ENCODE results near the gene APOC1. TPM values are rescaled to one million over a fixed set of nuclear protein-coding genes. Genes with fewer than 3 reads are reported as not detected.
A peak's percentile ranks its signal among the peaks of the same experiment; 100 is the strongest.

The APOC1 gene
- total RNA-seq, 1 donor from 2014 or later: 0.79 TPM

- TF ChIP-seq, protein P1, sequence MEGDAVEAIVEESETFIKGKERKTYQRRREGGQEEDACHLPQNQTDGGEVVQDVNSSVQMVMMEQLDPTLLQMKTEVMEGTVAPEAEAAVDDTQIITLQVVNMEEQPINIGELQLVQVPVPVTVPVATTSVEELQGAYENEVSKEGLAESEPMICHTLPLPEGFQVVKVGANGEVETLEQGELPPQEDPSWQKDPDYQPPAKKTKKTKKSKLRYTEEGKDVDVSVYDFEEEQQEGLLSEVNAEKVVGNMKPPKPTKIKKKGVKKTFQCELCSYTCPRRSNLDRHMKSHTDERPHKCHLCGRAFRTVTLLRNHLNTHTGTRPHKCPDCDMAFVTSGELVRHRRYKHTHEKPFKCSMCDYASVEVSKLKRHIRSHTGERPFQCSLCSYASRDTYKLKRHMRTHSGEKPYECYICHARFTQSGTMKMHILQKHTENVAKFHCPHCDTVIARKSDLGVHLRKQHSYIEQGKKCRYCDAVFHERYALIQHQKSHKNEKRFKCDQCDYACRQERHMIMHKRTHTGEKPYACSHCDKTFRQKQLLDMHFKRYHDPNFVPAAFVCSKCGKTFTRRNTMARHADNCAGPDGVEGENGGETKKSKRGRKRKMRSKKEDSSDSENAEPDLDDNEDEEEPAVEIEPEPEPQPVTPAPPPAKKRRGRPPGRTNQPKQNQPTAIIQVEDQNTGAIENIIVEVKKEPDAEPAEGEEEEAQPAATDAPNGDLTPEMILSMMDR (IDR thresholded peaks at IDR 0.05; ENCODE audit: insufficient read depth, low read length, severe bottlenecking): no peak
- DNase-seq (ENCODE audit: low read depth) (no peak), FAIRE-seq (no peak)
- Histone ChIP-seq H3K27me3 (ENCODE audit: control insufficient read depth, insufficient read depth, low read length) (no peaks in the 10 kb centered on the region), H3K4me3 (ENCODE audit: low read depth, low read length) (no peak overlapping the region), H3K36me3 (ENCODE audit: control insufficient read depth, insufficient read depth, low read length) (no peaks in the 10 kb centered on the region)
Observed at GRCh38 chr19:44948763-44949374, 34.5 kb downstream of the APOC1 start.

DNA sequence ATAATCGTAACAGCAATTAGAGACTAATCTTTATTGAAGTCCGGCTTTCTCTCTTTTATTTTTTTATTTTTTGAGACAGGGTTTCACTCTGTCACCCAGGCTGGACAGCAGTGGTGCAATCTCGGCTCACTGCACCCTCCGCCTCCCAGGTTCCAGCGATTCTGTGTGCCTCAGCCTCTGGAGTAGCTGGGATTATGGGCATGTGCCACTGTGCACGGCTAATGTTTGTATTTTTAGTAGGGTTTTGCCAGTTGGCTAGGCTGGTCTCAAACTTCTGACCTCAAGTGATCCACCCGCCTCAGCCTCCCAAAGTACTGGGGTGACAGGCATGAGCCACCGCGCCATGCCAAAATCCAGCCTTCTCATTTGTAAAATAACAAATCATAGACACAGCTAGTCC is 35.1 kb downstream of the APOC1 start:
- H3K4me3 ChIP-seq (ENCODE audit: low read depth, low read length): no peak overlapping the region
- FAIRE-seq (no peak), DNase-seq (ENCODE audit: low read depth) (no peak)
- TF ChIP-seq, protein P1 (IDR thresholded peaks at IDR 0.05; ENCODE audit: insufficient read depth, low read length, severe bottlenecking): no peak
- H3K27me3 ChIP-seq (ENCODE audit: control insufficient read depth, insufficient read depth, low read length): no peaks in the 10 kb centered on the region
- no peaks in the 10 kb centered on the region for H3K36me3 ChIP-seq (ENCODE audit: control insufficient read depth, insufficient read depth, low read length)

DNA sequence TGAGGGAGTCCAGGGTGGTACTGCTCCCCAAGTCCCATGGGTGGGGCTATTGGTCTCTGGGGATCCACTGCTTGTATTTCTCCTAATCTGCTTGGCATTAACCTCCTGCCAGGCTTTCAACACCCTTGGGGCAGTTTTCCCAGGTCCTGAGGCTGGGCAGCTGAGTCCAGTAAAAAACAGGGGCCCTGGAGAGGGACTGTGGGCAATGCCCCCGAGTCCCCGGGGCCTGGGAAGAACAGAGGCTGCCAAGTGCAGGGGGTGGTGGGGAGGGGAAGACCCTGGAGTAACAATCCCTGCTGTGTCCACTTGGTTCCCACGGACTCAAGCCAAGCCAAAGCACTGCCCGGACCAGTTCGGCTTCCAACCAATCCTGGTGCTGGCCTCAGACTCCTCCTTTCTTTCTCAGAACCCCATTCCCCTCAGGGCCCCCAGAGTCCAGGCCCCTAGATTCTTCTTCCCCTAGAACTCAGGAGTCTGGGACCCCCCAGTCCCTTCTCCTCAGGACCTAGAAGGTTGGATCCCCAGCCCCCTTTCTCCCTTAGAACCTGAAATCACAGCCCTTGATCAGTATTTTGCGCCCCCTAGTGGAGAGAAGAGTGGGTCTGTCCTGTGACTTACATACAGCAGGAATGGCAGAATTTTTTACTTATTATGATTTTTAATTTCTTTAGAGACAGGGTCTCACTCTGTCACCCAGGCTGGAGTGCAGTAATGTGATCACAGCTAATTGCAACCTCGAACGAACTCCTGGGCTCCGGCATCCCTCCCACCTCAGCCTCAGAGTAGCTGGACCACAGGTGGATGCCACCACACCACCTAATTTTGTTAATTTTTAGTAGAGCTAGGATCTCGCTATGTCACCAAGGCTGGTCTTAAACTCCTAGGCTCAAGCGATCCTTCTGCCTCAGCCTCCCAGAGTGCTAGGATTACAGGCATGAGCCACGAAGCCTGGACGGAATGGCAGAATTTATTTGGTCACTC is 37.1 kb downstream of the APOC1 start:
- no peaks in the 10 kb centered on the region for H3K27me3 ChIP-seq (ENCODE audit: control insufficient read depth, insufficient read depth, low read length)
- no peak overlapping the region for H3K4me3 ChIP-seq (ENCODE audit: low read depth, low read length)
- TF ChIP-seq, protein P1 (IDR thresholded peaks at IDR 0.05; ENCODE audit: insufficient read depth, low read length, severe bottlenecking): peak; percentile 65
- FAIRE-seq: no peak
- DNase-seq (ENCODE audit: low read depth): peak; percentile 64
- H3K36me3 ChIP-seq (ENCODE audit: control insufficient read depth, insufficient read depth, low read length): no peaks in the 10 kb centered on the region

GRCh38 chr19:44954278-44954648 is 39.9 kb downstream of the APOC1 start:
- TF ChIP-seq, protein P1 (IDR thresholded peaks at IDR 0.05; ENCODE audit: insufficient read depth, low read length, severe bottlenecking): no peak
- DNase-seq (ENCODE audit: low read depth): no peak
- no peak for FAIRE-seq
- Histone ChIP-seq H3K4me3 (ENCODE audit: low read depth, low read length) (peak overlapping the region; percentile 85), H3K27me3 (ENCODE audit: control insufficient read depth, insufficient read depth, low read length) (no peaks in the 10 kb centered on the region), H3K36me3 (ENCODE audit: control insufficient read depth, insufficient read depth, low read length) (no peaks in the 10 kb centered on the region)

- Histone ChIP-seq H3K36me3 (ENCODE audit: control insufficient read depth, insufficient read depth, low read length) (no peaks in the 10 kb centered on the region), H3K4me3 (ENCODE audit: low read depth, low read length) (peak within 1 kb of the TSS; percentile 85), H3K27me3 (ENCODE audit: control insufficient read depth, insufficient read depth, low read length) (no peaks in the 10 kb centered on the region)
- peak; percentile 89 for DNase-seq (ENCODE audit: low read depth)
- TF ChIP-seq, protein P1 (IDR thresholded peaks at IDR 0.05; ENCODE audit: insufficient read depth, low read length, severe bottlenecking): no peak
- FAIRE-seq: no peak
Observed at GRCh38 chr19:44954649-44955504, 40.5 kb downstream of the APOC1 start, which contains the start of gene CLPTM1. TSS of gene CLPTM1 (plus strand) at chr19:44955380. CDS start at chr19:44955396, 16 bp downstream.

Data from bronchial epithelial cell (primary cell).